ENCODE data around the gene GRAP2. TPM values are rescaled to one million over a fixed set of nuclear protein-coding genes. Genes with fewer than 3 reads are reported as not detected.

Gene GRAP2
- total and polyA plus RNA-seq, 10 of the 15 experiments (the other 5 are each of a cell fraction or from before 2014, with no cell fraction given): 3.3 to 79.1 (median 59.6) TPM

DNA sequence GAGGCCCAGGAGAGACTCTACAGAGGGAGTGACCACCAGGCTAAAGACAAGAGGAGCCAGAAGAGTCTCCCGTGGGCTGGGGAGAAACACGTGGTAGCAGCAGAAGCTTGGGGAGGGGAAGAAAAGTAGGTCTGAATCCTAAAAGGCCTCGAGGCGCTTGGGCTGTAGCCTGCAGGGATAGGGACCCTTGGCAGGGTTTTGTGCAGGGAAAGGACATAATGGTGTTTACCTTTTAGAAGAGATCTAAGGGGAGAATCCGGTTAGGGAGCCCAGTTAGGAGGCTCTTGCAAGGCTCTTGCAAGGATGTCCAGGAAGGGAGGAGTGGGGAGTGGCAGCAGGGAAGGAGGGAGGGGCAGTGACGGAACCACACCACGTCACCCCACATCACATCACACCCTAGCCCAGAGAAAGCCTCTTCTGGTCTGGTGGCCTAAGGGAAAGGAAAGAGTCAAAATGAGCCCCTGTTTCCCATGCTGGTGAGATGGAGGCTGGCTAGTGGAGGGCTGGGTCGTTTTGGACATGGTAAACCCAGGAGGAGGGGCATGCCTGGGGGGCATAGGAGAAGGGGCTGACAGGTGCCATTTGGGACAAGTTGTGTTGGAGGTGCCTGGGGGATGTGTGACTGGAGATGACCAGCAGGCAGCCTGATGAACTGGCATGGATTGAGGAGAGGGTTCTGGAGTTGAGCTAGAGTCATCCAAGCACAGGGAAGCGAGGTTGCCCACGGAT, 87.7 kb downstream of the GRAP2 start (continued):
- TF ChIP-seq, protein P1, sequence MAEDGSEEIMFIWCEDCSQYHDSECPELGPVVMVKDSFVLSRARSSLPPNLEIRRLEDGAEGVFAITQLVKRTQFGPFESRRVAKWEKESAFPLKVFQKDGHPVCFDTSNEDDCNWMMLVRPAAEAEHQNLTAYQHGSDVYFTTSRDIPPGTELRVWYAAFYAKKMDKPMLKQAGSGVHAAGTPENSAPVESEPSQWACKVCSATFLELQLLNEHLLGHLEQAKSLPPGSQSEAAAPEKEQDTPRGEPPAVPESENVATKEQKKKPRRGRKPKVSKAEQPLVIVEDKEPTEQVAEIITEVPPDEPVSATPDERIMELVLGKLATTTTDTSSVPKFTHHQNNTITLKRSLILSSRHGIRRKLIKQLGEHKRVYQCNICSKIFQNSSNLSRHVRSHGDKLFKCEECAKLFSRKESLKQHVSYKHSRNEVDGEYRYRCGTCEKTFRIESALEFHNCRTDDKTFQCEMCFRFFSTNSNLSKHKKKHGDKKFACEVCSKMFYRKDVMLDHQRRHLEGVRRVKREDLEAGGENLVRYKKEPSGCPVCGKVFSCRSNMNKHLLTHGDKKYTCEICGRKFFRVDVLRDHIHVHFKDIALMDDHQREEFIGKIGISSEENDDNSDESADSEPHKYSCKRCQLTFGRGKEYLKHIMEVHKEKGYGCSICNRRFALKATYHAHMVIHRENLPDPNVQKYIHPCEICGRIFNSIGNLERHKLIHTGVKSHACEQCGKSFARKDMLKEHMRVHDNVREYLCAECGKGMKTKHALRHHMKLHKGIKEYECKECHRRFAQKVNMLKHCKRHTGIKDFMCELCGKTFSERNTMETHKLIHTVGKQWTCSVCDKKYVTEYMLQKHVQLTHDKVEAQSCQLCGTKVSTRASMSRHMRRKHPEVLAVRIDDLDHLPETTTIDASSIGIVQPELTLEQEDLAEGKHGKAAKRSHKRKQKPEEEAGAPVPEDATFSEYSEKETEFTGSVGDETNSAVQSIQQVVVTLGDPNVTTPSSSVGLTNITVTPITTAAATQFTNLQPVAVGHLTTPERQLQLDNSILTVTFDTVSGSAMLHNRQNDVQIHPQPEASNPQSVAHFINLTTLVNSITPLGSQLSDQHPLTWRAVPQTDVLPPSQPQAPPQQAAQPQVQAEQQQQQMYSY (CRISPR knock-in tag; IDR thresholded peaks at IDR 0.05): no peak

DNA sequence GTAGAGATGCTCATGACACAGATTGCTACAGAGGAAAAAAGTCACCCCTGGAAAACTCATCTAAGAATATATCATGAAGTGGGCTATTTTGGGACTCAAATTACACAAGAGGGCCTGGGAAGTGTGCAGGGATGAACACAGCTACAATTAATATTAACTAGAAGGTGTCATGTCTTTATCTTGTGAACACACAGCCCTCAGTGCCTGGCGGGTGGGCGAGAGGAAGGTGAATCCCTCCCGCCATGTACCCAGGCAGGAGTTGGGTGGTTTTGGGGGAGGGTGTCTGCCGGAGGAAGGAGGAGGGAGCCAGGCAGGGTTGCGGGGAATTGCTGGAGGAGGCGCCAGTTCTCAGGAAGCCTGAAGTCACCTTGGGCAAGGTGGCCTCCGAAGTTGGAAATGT, 88.7 kb downstream of the GRAP2 start:
- Histone ChIP-seq H3K27me3 (replicated peaks in 1 of 2; ENCODE audit: control insufficient read depth in 2 of 2, insufficient read depth in 2 of 2, low read length in 1 of 2) (peaks cover 0 to 6% of the 10 kb centered on the region in 2 experiments; a peak in 2 of 4 replicates), H4K20me1 (ENCODE audit: control insufficient read depth, insufficient read depth) (no peaks in the 10 kb centered on the region), H3K4me3 (no peak overlapping the region), H3K9ac (ENCODE audit: control insufficient read depth, insufficient read depth, low read length) (no peak overlapping the region), H3K4me2 (ENCODE audit: control insufficient read depth, insufficient read depth) (no peak overlapping the region), H3K79me2 (ENCODE audit: control insufficient read depth, insufficient read depth, low read length) (no peaks in the 10 kb centered on the region), H3K36me3 (ENCODE audit: control insufficient read depth in 2 of 2, insufficient read depth in 2 of 2, low read length in 1 of 2) (no peaks in the 10 kb centered on the region), H3K27ac (ENCODE audit: control insufficient read depth, insufficient read depth) (no peak overlapping the region), H2AFZ (ENCODE audit: control insufficient read depth, low read depth, low read length) (no peak overlapping the region), H3K9me3 (replicated peaks; ENCODE audit: control insufficient read depth, insufficient read depth, low read length) (no peaks in the 10 kb centered on the region), H3K4me1 (ENCODE audit: control insufficient read depth, insufficient read depth, low read length) (peaks cover 11% of the 10 kb centered on the region)
- ChIA-PET CTCF (no interaction called here), SMC1A (ENCODE audit: uncharacterized antibody, unreplicated experiment) (no interaction called here), POLR2A (no interaction called here), RAD21 (ENCODE audit: unreplicated experiment) (no interaction called here)
- in situ Hi-C loops (cut with MboI) (no loop called here), intact Hi-C loops (cut with micrococcal nuclease; ENCODE audit: unreplicated experiment) (no loop called here)
- ATAC-seq (no peak), FAIRE-seq (no peak), DNase-seq (ENCODE audit: low read depth, low spot score) (no peak)
- no TSS peak for BruUV-seq (replicated peaks)
- WGBS (ENCODE audit: insufficient coverage, insufficient replicate concordance, low lambda C conversion rate, missing lambda C conversion rate): 67% methylated on average over 7 of the region's 7 CpGs
- TF ChIP-seq GABPA (IDR thresholded peaks at IDR 0.05; ENCODE audit: low read depth) (no peak), EZH2 (IDR thresholded peaks at IDR 0.05; ENCODE audit: borderline replicate concordance, control insufficient read depth, low read depth, low read length) (no peak), DPF2 (IDR thresholded peaks at IDR 0.05) (no peak), NR2F1 (conservative IDR thresholded peaks at IDR 0.05) (no peak), SREBF1 (IDR thresholded peaks at IDR 0.05; ENCODE audit: low read length) (no peak), EGR1 (IDR thresholded peaks at IDR 0.05; ENCODE audit: borderline replicate concordance in 1 of 2, low read depth in 2 of 2, low read length in 2 of 2) (no peak), RAD51 (IDR thresholded peaks at IDR 0.05) (no peak), RB1 (IDR thresholded peaks at IDR 0.05; ENCODE audit: borderline replicate concordance) (no peak), JUNB (IDR thresholded peaks at IDR 0.05) (no peak), PAX5 (IDR thresholded peaks at IDR 0.05; ENCODE audit: borderline replicate concordance, low read depth, low read length) (no peak), HDGF (IDR thresholded peaks at IDR 0.05) (no peak)
- TF ChIP-seq, protein P2, sequence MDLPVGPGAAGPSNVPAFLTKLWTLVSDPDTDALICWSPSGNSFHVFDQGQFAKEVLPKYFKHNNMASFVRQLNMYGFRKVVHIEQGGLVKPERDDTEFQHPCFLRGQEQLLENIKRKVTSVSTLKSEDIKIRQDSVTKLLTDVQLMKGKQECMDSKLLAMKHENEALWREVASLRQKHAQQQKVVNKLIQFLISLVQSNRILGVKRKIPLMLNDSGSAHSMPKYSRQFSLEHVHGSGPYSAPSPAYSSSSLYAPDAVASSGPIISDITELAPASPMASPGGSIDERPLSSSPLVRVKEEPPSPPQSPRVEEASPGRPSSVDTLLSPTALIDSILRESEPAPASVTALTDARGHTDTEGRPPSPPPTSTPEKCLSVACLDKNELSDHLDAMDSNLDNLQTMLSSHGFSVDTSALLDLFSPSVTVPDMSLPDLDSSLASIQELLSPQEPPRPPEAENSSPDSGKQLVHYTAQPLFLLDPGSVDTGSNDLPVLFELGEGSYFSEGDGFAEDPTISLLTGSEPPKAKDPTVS (IDR thresholded peaks at IDR 0.05; ENCODE audit: low read depth, low read length): no peak
- TF ChIP-seq, protein P3, sequence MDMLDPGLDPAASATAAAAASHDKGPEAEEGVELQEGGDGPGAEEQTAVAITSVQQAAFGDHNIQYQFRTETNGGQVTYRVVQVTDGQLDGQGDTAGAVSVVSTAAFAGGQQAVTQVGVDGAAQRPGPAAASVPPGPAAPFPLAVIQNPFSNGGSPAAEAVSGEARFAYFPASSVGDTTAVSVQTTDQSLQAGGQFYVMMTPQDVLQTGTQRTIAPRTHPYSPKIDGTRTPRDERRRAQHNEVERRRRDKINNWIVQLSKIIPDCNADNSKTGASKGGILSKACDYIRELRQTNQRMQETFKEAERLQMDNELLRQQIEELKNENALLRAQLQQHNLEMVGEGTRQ (IDR thresholded peaks at IDR 0.05; ENCODE audit: borderline replicate concordance, low read depth, low read length): no peak
- TF ChIP-seq, protein P4, sequence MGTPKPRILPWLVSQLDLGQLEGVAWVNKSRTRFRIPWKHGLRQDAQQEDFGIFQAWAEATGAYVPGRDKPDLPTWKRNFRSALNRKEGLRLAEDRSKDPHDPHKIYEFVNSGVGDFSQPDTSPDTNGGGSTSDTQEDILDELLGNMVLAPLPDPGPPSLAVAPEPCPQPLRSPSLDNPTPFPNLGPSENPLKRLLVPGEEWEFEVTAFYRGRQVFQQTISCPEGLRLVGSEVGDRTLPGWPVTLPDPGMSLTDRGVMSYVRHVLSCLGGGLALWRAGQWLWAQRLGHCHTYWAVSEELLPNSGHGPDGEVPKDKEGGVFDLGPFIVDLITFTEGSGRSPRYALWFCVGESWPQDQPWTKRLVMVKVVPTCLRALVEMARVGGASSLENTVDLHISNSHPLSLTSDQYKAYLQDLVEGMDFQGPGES (IDR thresholded peaks at IDR 0.05): no peak
